Heart left ventricle (tissue), 16 donors: Measurements from ENCODE around the gene LBX2. TPM values are rescaled to one million over a fixed set of nuclear protein-coding genes. Genes with fewer than 3 reads are reported as not detected.
"Not testable (repeated sequence)": the region's sequence is repeated elsewhere in the genome, so short reads cannot be mapped to it uniquely, and the experiment has no call there.

ENCODE experiments used
- ATAC-seq, 4 donors: fragments of 200-7000 bp; cut with Tn5 transposase; one replicate each; pipeline ENCODE4 v1.9.1; 2020 to 2022; ENCODE audit warnings: moderate library complexity in 4 of 4, mild to moderate bottlenecking in 3 of 4, moderate number of reproducible peaks in 1 of 4
- DNase-seq, 5 donors: peaks; one replicate each; pipeline ENCODE4 v3.0.0-alpha.2; 2020
- H3K27ac ChIP-seq, 12 donors: fragments of 200-600 bp; sonication (generic) in 4 of 12; one replicate each; pipeline versions ENCODE4 v1.5.0 to v1.8.0; 2016 to 2022; ENCODE audit warnings: mild to moderate bottlenecking in 2 of 12
- H3K27me3 ChIP-seq, 9 donors: fragments of 200-600 bp; sonication (generic) in 2 of 9; one replicate each; pipeline versions ENCODE4 v1.5.1 to v1.8.0; 2016 to 2022; ENCODE audit warnings: mild to moderate bottlenecking in 3 of 9
- H3K36me3 ChIP-seq, 9 donors: fragments of 200-600 bp; sonication (generic) in 2 of 9; one replicate each; pipeline versions ENCODE4 v1.5.0 to v1.8.0; 2018 to 2022; ENCODE audit warnings: mild to moderate bottlenecking in 2 of 9
- H3K4me1 ChIP-seq, 12 donors: fragments of 200-600 bp; sonication (generic) in 4 of 12; one replicate each; pipeline versions ENCODE4 v1.5.0 to v1.8.0; 2016 to 2022; ENCODE audit warnings: mild to moderate bottlenecking in 3 of 12
- H3K4me3 ChIP-seq, 12 donors: fragments of 200-600 bp; sonication (generic) in 4 of 12; one replicate each; pipeline versions ENCODE4 v1.5.0 to v1.8.0; 2017 to 2022; ENCODE audit warnings: mild to moderate bottlenecking in 9 of 12, moderate library complexity in 4 of 12
- H3K9me3 ChIP-seq, 12 donors: fragments of 200-600 bp; sonication (generic) in 4 of 12; one replicate each; pipeline versions ENCODE4 v1.5.0 to v1.8.0; 2016 to 2022; ENCODE audit warnings: mild to moderate bottlenecking in 1 of 12
- POLR2A ChIP-seq, 2 donors: fragments of 450-650 bp; IDR thresholded peaks; one replicate each; pipeline ENCODE4 v1.6.1; 2017; ENCODE audit warnings: antibody characterized with exemption in 2 of 2, mild to moderate bottlenecking in 2 of 2, moderate library complexity in 2 of 2
- WGBS, 4 donors: extraction: QIAGEN DNeasy Blood & Tissue Kit in 2 of 4; methylation state at CpG; one replicate each; pipeline versions ENCODE4 v1.1.5 to v1.1.7; 2013 to 2018; 5-methylcytosine and 5-hydroxymethylcytosine counted together
- intact Hi-C, 10 donors: fragments of 100-400 bp; cut with DNase I; formaldehyde crosslinking; loops; one replicate each; pipeline versions ENCODE4 v1.11.1 to v1.14.2; 2022
- polyA plus RNA-seq, 2 donors: library from polyadenylated mRNA; stranded (reverse); fragments of 200-250 nt; gene quantifications; one replicate each; pipeline ENCODE4 v1.2.3, GENCODE V29; 2013
- total RNA-seq, 9 donors: library from RNA; depleted of rRNA in 2 of 9; stranded (reverse); fragments of >200 nt in 2 of 9; fragmentation: NEBNext Ultra II Directional in 3 of 9; extraction: Animal tissue kit (Norgen Biotek cat#: 25700) in 3 of 9; gene quantifications; one replicate each; pipeline versions ENCODE4 v1.1.0 to v1.2.4, GENCODE V29; 2016 to 2023
- TF ChIP-seq, protein P1 (sequence below), 12 donors: fragments of 200-600 bp; sonication (generic) in 4 of 12; IDR thresholded peaks; one replicate each; pipeline versions ENCODE4 v1.5.0 to v1.8.0; 2018 to 2022; ENCODE audit warnings: antibody characterized with exemption in 12 of 12, mild to moderate bottlenecking in 5 of 12
- donor health status: ischemic (EF 13 %, LVEDD 7.1; RV severe dilation, severe dysfunction).
- donor health status: healthy with polysubstance abuse.
- donor health status: DM: no; HTN: yes; CAD: no.
- donor health status: DM: no; HTN: no; CAD: no.
- donor health status: ischemic (EF 25% LVEDD 6.9; RV normal size, moderate dysfunction).
- donor health status: ischemic (EF 25% LVEDD 5.7; RV mildly dilated, moderate dysfunction).
- donor health status: healthy.
- donor health status: DM: yes; HTN: yes; CAD: no.
- donor health status: ischemic (EF 35%, LVEDD 5.7; RV mildly dilated, moderate dysfunction).
- donor health status: nonischemic (EF 11% LVEDD 7.7; RV severe dilation, severe dysfunction).
- donor health status: DM: yes; HTN: yes; CAD: no.
- donor health status: PGD.
- donor health status: ischemic (EF 29% LVEDD 5.4; RV normal size, mild dysfunction).
- donor health status: nonischemic (EF 23%, LVEDD 6.1; RV moderate dilation, normal function).

Gene LBX2
- total and polyA plus RNA-seq, 11 donors, result 0.14 to 1.7 (median 0.67) TPM; not detected in 2

DNA sequence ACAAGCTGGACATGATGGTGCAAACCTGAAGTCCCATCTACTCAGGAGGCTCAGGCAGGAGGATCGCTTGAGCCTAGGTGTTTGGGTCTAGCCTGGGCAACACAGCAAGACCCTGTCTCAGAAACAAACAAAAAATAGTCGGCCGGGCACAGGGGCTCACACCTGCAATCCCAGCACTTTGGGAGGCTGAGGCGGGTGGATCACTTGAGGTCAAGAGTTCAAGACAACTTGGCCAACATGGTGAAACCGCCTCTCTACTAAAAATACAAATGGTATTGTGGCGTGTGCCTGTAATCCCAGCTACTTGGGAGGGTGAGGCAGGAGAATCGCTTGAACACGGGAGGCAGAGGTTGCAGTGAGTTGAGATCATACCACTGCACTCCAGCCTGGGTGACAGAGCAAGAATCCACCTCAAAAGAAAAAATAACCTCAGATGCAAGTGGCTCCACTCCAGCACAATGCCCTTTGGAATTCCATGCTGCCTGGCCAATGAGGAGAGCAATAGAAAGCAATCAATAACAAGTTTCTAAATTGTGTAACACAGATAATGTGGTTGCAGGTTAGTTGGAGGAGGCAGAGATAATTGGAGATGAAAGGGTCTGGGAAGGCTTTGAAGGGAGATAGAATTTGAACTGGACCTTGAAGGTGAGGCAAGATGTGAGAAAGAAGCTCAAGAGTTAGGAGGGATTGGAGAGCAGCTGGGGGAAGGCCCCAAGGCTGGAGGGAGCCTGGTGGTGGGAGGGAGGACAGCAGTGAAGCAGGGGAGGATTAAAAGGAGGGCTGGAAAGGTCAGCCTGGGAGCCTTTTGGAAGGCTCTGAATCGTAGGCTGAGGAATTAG is 10.5 kb downstream of the LBX2 start:
- H3K27ac ChIP-seq, result no peak overlapping the region
- no peaks in the 10 kb centered on the region for H3K9me3 ChIP-seq
- DNase-seq (no peak), ATAC-seq (no peak)
- peaks cover 0 to 7% (median 3%) of the 10 kb centered on the region in 12 donors for H3K4me1 ChIP-seq
- peaks cover 0 to 95% (median 64%) of the 10 kb centered on the region in 9 donors for H3K36me3 ChIP-seq
- WGBS, 4 donors, result 91 to 95% (median 93%) methylated on average over 9 of the region's 9 CpGs
- TF ChIP-seq, protein P1, sequence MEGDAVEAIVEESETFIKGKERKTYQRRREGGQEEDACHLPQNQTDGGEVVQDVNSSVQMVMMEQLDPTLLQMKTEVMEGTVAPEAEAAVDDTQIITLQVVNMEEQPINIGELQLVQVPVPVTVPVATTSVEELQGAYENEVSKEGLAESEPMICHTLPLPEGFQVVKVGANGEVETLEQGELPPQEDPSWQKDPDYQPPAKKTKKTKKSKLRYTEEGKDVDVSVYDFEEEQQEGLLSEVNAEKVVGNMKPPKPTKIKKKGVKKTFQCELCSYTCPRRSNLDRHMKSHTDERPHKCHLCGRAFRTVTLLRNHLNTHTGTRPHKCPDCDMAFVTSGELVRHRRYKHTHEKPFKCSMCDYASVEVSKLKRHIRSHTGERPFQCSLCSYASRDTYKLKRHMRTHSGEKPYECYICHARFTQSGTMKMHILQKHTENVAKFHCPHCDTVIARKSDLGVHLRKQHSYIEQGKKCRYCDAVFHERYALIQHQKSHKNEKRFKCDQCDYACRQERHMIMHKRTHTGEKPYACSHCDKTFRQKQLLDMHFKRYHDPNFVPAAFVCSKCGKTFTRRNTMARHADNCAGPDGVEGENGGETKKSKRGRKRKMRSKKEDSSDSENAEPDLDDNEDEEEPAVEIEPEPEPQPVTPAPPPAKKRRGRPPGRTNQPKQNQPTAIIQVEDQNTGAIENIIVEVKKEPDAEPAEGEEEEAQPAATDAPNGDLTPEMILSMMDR (IDR thresholded peaks at IDR 0.05), result no peak
- TF ChIP-seq POLR2A (IDR thresholded peaks at IDR 0.05), result no peak
- intact Hi-C loops, result loop anchor here in 1 of 10 donors (5.0 kb wide), 1 partner anchor 38 kb away; the partner anchor contains the start of genes AUP1, DQX1 and HTRA2
- no peak overlapping the region for H3K4me3 ChIP-seq
- H3K27me3 ChIP-seq, result no peaks in the 10 kb centered on the region

DNA sequence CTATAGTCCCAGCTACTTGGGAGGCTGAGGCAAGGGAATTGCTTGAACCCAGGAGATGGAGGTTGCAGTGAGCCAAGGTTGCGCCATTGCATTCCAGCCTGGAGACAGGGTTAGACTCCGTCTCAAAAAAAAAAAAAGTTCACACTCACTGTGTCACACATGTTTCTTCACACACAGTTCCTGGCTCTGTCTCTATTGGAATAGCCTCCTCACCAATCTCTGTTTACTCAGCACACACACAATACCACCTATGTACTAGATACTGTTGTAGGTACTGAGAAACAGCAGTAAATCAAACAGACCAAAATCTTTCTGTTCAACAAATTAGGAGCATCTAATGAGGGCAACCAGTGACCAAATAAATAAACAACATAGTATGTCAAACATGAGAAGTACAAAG is 13.3 kb downstream of the LBX2 start:
- ATAC-seq (no peak), DNase-seq (no peak)
- Histone ChIP-seq H3K27ac (no peak overlapping the region), H3K4me1 (peaks cover 5 to 23% (median 19%) of the 10 kb centered on the region in 12 donors), H3K4me3 (no peak overlapping the region), H3K36me3 (peaks cover 0 to 67% (median 37%) of the 10 kb centered on the region in 9 donors), H3K27me3 (no peaks in the 10 kb centered on the region), H3K9me3 (no peaks in the 10 kb centered on the region)
- 75 to 98% (median 95%) methylated on average over 2 of the region's 2 CpGs for WGBS, 4 donors
- intact Hi-C loops, result loop anchor here in 1 of 10 donors (5.0 kb wide), 1 partner anchor 41 kb away; the partner anchor contains the start of genes AUP1, DQX1 and HTRA2
- TF ChIP-seq, protein P1 (IDR thresholded peaks at IDR 0.05), result no peak
- no peak for TF ChIP-seq POLR2A (IDR thresholded peaks at IDR 0.05)

DNA sequence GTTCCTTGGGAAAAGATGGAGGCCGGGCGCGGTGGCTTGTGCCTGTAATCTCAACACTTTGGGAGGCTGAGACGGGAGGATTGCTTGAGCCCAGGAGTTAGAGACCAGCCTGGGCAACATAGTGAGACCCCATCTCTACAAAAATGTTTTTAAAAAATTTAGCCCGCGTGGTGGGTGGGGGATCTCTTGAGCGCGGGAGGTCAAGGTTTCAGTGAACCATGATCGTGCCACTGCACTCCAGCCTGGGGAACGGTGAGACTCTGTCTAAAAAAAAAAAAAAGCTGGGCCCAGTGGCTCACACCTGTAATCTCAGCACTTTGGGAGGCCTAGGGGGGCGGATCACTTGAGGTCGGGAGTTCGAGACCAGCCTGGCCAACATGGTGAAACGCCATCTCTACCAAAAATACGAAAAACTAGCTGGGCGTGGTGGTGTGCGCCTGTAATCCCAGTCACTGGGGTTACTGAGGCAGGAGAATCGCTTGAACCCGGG is 15.7 kb downstream of the LBX2 start:
- not testable (repeated sequence) for ATAC-seq, DNase-seq, H3K27me3 ChIP-seq, H3K9me3 ChIP-seq
- 79 to 82% (median 80%) methylated on average over 19 of the region's 19 CpGs for WGBS, 4 donors
- peaks cover 0 to 67% (median 47%) of the 10 kb centered on the region in 9 donors for H3K36me3 ChIP-seq
- H3K4me1 ChIP-seq, result peaks cover 5 to 31% (median 25%) of the 10 kb centered on the region in 12 donors
- intact Hi-C loops, result loop anchor here (1.0 to 5.0 kb wide), 12 partner anchors 23 to 105 kb away; partner anchors contain the start of genes AUP1 (in 3 of the 10), HTRA2 (in 3 of the 10), INO80B (in 2 of the 10) and PCGF1 (in 2 of the 10)
- peak overlapping the region; percentile 71 to 98 (median 88) for H3K4me3 ChIP-seq
- H3K27ac ChIP-seq, result peak overlapping the region in 8 of 12 donors; percentile 87 to 97 (median 90)

DNA sequence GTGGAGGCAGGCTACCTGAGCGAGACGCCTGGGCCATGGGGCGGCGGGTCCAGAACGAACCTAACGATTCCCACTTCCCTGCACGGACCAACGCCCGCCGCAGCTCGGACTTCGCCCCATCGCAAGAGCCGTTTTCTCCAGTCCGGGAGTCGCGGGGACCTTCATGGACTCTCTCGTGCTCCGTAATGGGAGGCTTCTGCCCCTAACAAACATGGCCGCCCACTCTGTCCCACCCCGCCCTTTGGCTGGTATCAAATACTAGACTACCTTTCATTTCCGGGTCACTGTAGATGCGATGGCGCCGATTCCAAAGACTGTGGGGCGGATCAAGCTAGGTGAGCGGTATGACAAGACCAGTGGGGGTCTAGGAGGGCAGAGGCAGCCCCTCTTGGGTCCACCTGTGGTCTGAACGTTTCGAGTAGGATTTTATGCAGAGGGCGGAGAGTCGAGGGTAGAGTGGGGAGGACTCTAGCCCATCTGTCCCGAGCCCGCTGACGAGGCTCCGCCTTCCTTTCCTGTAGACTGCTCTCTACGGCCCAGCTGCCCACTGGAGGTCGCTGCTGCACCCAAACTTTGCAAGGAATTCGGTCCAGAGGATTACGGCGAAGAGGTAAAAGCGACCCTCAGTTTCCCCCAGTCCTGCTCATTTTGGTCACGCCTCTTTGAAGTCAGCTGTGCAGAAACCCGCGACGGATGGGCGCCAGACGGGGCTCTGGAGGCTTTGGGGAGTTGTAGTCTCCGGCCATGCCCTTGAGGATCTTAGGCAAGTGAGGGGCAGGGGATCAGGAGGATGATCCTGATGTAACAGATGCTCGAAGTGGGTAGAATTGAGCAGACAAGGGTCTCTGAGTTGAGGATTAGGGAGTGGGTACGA is 16.4 kb downstream of the LBX2 start, which contains the start of the genes CCDC142 and TTC31:
CCDC142 (minus strand) TSS at position 198 of the 874 bp plus-strand sequence; CDS start at position 37, 161 bp downstream.
TTC31 (plus strand) TSS at position 281 of the 874 bp plus-strand sequence; CDS start at position 296, 15 bp downstream.
- Histone ChIP-seq H3K4me3 (peak within 1 kb of the TSS; percentile 71 to 98 (median 88)), H3K27me3 (no peaks in the 10 kb centered on the region), H3K9me3 (no peaks in the 10 kb centered on the region), H3K27ac (peak within 1 kb of the TSS; percentile 73 to 97 (median 92)), H3K4me1 (peaks cover 5 to 31% (median 25%) of the 10 kb centered on the region in 12 donors), H3K36me3 (peaks cover 0 to 60% (median 50%) of the 10 kb centered on the region in 9 donors)
- intact Hi-C loops, result loop anchor here (1.0 to 5.0 kb wide), 12 partner anchors 24 to 106 kb away; partner anchors contain the start of genes AUP1 (in 3 of the 10), HTRA2 (in 3 of the 10), INO80B (in 3 of the 10) and PCGF1 (in 2 of the 10)
- ATAC-seq, result peak; percentile 98 to 99 (median 98)
- TF ChIP-seq, protein P1 (IDR thresholded peaks at IDR 0.05), result peak; percentile 77 to 97 (median 88)
- TF ChIP-seq POLR2A (IDR thresholded peaks at IDR 0.05), result peak in 1 of 2 donors; percentile 37
- WGBS, 4 donors, result 1% methylated on average over 40 to 50 of the region's 50 CpGs
- DNase-seq, result peak; percentile 96 to 97 (median 97)
